HG03045 (cell line): ENCODE measurements around the gene MPHOSPH6.
A peak's percentile ranks its signal among the peaks of the same experiment; 100 is the strongest.
"Not testable (repeated sequence)": the region's sequence is repeated elsewhere in the genome, so short reads cannot be mapped to it uniquely, and the experiment has no call there.

Experiments used
- ATAC-seq: cut with Tn5 transposase; IDR thresholded peaks from one replicate; pipeline ENCODE4 v1.9.1; 2021; ENCODE audit warnings: mild to moderate bottlenecking, moderate library complexity; ENCODE audit not compliant: unreplicated experiment

Gene MPHOSPH6, protein sequence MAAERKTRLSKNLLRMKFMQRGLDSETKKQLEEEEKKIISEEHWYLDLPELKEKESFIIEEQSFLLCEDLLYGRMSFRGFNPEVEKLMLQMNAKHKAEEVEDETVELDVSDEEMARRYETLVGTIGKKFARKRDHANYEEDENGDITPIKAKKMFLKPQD

DNA sequence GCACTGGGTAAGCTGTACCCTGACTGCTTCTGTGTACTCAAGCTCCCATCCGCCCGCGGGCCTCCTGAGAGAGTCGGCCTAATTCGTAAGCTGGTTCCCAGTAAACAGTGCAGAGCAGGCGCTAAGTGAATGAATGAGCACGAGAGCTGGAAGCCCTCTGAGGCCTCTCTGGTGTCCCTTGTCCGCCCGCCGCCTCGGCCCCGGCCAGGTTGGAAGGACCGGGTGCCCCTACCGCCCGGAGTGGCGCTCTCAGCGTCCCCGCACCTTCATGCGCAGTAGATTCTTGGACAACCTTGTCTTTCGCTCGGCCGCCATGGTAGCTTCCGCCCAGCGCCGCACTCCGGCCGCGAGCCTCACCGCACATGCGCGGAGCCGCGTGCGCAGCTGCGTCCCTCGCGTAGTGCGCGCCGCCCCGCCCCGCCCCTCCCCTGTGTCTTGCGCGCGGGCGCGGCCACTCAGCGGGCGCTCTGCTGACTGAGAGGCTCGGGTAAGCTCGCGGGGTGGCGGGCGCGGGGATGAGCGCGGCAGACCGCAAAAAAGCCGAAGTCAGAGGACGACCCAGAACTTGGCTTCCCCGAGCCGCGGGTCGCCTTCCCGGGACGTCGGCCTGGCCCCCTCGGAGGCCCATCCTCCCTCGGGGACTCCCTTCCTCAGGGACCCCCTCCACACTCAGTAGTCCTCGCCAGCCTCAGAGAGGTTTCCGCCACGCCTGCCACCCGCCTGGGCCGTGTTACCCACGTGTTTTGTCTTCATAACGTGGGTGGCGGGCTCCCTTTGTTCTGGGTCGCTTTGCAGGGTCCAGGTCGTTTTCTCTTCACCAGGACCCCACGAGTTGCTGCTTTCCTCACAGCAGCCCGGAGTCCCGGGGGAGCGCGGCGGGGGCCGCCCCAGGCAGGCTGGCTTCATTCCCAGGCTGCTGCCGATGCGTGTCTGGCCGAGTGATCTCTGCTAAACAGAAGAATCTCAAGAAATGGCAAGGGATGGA lies at the start of gene MPHOSPH6:
Gene MPHOSPH6 (minus strand): TSS at position 364 of the 985 bp plus-strand sequence. CDS start 49 bp downstream, at position 315.
- ATAC-seq = peak; percentile 94

DNA sequence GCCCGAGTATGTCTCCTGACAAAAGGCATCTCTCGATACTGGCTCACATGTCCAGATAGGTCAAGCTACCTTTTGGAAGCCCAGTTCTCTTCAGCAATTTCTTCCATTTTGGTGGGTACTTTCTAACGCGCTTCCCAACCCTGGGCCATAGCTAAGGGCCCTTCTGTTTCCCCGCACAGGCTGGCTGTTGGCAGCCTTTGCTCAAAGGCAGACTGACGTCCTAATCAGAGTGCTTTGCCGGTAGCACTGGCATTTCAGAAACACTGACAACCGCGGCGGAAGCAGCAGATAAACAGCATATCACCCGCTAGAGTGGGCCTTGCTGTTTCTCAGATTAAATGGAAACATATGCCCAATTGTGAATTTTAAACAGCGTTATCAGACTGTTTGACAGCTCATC lies 49.3 kb upstream of the MPHOSPH6 start:
- ATAC-seq = no peak

DNA sequence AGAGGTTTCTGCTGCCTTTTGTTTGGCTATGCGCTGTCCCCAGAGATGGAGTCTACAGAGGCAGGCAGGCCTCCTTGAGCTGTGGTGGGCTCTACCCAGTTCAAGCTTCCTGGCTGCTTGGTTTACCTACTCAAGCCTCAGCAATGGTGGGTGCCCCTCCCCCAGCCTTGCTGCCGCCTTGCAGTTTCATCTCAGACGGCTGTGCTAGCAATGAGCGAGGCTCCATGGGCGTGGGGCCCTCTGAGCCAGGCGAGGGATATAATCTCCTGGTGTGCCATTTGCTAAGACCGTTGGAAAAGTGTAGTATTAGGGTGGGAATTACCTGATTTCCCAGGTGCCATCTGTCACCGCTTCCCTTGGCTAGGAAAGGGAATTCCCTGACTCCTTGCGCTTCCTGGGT lies 39.3 kb upstream of the MPHOSPH6 start:
- ATAC-seq = not testable (repeated sequence)

DNA sequence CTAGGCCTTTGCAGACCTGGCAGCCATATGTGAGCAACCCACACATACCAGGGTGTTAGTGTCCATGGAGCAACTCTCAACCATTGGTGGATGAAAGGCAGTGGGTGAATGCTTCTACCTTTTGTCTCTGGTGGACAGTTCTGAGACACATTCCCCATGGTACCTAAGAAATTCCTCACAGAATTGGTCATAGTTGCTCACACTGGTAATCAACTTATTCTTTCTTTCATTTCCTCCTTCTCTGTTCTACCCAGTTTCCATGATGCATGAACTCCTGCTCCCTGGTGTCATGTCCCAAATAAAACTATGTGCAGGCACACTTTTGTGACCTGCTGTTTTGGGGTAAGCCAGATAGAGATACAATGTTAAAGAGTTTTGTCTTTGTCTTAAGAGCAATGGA lies 33.2 kb upstream of the MPHOSPH6 start:
- no peak for ATAC-seq

DNA sequence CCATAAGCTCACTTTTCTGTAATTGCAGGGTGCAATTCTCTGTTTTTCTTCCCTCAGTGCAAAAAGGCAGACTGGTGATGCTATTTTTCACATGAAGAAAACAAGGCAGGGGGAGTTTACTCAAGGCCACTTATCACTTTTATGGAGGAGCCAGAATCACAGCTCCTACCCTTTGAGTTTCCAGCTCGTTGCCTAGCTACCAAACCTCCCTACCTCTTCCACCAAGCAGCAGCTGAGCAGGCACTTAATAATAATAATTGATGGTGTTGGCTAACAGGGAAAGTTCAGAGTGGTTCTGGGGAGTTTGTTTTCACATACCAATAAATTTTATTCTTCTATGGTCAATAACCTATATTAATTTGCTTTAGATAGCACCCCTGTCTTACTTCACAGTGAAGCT lies 31.9 kb upstream of the MPHOSPH6 start:
- ATAC-seq = no peak

DNA sequence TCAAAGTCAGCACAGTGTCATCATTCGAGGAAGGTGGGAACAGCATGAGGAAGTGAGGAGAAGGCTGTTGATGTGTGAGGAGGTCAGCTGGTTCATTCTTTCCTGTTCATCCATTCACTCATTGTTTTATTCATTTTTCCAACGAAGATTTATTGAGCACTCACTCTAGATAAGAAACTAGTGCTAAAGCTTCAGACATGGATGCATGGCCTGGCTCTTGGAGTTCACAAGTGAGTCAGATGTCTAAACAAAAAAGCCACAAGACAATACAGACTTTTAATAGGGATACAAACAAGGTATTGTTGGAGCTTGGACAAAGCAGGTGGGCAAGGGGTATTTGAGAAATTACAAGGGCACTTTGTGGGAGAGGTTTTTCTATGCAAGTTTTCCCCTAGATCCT lies 31.3 kb upstream of the MPHOSPH6 start:
- no peak for ATAC-seq

DNA sequence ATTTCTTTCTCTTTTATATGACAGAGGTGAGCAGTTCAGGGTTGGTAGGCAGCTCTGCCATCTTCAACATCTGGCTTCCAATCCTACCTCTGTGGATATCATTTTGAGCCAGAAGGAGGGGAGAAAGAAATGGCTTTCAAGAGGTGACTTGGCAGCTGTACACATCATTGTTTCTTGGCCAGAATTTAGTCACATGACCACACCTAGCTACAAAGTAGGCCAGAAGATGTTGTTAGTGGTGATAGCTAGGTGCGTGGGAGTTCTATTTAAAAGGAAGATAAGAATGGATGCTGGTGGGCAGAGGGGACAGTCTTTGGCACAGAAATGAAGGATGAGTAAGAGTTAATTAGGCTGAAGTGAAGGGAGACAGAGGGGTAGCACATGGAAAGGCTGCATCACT lies 29.2 kb upstream of the MPHOSPH6 start:
- no peak for ATAC-seq

DNA sequence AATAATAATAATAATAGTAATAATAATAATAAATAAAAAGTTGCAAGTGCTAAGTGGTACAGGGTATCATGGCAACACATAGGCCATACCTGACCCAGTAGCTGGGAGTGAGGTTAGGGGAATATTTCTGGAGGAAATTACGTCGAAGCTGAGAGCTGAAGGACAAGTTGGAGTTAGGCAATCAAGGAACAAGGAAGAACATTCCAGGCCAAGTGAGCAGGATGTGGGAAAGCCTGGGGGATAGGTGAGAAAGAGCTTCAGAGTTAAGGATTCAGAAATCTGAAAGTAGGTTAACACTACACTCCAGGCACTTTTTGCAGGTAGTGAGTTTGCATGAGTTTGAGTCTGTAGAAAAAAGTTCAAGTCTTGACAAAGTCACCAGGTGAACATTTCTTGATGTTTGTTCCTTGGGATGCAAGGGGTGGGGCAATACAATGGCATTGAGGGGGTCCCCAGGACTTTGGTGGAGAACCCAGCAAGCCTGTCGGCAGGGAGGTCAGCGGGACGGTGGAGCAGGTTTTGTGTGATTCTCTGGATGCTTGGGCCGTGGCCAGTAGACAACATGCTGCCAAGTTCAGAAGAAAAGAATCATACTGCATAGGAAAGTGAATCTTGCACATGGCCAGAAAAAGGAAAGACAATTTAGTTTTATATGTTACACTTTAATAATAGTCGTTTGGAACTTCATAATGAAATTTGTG lies 27.7 kb upstream of the MPHOSPH6 start:
- no peak for ATAC-seq

DNA sequence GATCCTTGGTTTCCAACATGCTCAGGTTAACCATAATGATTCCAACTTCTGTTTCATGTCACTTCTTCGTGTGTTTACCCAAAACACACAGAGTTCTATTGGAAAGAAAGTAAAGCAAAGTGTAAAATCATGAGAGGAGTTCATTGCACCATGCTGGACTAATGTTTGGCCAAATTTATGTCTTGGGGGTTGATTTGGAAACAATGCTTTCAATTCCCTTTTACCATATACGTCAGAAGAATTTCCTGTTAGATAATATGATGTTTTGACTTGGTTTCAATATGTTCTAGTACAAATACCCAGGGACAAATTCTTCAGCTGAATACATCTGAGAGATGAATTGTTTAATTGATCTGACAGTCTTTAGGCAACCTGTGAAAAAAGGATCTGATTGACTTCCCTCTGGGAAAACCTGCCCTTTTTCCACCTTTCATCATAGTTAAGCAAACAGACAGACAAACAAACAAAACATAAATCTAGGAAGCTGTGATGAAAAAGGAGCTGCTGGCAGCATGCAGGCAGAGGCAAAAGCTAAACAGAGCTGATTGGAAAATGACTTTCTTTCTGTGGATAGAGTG lies 26.0 kb upstream of the MPHOSPH6 start:
- ATAC-seq = no peak

DNA sequence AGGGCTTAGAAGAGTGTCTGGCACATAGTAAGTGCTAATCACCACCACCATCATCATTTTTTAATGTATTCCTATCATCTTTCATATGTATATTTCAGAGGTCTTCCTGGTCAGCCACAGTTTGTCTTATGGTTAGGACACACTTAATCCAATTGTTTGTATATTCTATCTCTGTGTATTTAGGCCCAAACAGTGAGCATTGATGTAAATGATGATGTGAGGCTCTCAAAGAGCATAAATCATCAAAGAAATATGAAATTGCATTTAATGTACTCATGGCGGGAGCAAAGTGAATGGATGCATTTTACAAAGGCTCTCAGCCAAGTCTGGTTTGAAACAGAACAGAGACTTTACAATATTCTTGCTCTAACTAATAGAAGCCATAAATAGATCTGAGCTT lies 24.1 kb upstream of the MPHOSPH6 start:
- no peak for ATAC-seq

DNA sequence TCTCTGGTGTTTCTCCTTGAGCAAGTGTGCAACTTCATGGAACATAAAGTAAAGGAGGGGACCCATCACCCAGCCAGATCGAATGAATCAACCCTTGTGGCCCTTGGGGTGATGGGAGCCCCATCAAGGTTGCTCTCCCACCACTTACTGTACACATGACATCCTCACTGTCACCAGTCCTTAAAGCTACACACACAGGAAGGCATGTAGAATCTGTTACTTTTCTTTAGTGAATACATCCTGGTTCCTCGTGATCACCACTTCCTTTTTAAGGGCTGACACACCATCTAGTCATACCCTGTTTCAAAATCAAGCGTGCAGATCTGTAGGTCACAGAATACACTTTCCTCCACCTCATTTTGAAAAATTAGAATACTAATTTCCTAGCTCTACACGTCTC lies 22.6 kb upstream of the MPHOSPH6 start:
- no peak for ATAC-seq

DNA sequence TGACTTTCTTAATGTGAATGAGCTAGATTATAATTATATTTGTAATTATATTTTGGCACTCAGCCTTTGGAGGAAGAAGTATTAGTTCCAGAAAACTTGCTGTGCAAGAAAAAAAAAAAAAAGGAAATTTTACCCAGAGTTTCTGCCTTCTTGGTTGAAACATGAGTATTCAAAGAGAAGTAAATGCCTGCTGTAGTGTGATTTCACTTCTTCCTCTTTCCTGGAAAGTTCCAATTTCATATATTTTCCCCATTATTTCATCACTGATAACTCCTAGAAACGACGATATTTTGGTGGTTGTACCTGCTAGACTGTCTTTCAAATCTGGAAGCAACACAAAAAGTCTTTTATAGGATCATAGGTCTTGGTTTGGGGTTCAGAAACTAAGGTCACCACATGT lies 20.4 kb upstream of the MPHOSPH6 start:
- no peak for ATAC-seq

DNA sequence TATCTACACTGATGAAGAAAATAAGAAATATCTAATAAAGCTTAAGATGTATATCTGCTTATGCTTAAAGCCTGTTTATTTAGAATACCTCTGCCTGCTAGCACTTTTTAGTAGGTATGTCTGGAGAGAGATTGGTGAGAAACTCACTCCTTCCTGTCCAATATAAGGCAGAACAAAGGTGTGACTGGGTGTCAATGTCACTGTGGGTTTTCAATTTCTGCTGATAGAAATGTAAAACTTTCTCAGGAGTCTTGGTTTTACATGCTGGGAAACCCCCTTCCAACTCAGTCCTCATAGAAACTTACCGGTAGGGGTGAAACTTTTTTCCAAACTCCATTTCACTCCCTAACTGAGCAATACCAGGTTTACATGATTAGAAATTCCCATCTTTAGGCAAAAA lies 17.8 kb upstream of the MPHOSPH6 start:
- ATAC-seq = no peak

DNA sequence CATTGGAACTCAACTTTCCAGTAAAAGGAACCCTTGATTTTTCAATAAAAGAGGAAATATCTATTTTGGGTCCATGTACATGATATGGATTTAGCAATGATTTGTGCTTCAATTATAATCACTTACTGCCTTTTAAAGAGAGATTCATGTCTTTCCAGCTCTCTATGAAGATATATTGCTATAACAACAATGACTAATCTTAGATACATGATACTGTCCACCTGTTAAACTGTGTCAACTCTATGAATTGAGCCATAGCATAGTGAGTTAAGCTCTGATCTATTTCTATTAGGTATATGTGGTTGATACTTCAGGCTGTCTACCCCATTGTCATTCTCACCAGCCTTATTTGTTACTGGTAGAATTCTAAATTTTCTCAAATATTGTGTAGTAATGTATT lies 15.0 kb upstream of the MPHOSPH6 start:
- ATAC-seq = no peak

DNA sequence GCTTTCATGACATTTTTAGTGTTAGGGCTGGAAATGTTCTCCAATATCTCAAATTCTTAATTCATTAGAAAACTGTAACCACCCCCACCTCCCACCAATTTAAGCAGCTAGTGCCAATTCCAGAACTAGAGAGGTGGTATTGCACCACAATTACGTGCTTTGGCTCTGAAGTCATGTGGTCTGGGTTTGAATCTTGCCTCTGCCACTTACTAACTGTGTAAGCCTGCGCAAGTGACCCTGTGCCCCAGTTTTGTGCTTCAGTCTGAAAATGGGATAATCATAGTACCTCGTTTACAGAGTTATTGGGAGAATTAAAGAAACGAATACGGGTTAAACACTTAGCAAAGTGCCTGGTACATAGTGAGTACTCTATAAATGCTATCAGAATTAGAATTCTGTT lies 14.2 kb upstream of the MPHOSPH6 start:
- no peak for ATAC-seq

DNA sequence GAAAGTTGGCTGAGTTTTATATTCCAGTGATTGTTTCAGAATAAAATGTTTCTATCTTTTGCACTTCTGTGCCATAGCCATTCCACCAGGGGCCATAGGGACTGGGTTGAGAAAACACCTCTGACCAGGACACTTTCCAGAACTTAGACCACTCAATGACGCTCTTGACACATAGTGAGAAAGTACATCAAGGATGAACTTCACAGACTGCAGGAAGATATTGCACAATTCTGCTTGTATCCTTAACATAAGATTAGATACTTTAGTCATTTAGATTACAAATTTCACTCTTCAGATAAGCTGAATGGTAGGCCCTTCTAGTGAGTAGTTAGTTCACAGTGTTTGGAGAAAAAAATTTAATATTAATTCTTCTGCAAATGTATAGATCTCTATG lies 13.0 kb upstream of the MPHOSPH6 start:
- no peak for ATAC-seq

DNA sequence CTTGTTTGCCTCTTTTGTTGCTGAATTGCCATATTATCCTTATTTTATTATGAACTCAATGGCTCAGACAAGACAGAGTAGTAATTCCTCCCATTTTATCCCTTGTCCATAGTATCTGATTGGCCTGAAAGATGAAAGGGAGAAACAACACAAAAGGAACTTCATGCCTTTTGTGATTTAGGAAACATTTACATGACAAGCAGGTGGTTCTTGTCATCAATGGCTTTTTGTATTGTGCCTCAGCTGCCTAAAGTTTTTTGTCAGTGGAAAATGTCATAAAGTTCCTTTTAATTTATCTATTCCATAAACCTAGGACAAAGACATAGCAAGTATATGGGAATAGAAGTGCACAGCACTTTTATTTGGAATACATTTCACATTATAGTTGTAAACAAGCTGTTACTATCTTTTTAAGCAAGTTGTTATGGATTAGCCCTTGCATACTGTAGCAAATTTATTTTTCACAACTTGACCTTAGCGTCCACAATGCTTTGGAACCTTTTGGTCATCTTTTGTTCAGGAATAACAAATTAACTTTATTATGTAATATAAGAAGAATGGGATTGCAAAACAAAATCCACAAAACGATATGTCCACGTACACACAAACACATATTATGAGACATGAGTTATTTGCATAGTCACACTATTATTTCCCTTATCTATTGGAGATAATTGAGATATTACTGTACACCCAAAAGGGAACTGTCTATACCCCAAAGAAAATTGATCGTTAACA lies 12.4 kb upstream of the MPHOSPH6 start:
- no peak for ATAC-seq

DNA sequence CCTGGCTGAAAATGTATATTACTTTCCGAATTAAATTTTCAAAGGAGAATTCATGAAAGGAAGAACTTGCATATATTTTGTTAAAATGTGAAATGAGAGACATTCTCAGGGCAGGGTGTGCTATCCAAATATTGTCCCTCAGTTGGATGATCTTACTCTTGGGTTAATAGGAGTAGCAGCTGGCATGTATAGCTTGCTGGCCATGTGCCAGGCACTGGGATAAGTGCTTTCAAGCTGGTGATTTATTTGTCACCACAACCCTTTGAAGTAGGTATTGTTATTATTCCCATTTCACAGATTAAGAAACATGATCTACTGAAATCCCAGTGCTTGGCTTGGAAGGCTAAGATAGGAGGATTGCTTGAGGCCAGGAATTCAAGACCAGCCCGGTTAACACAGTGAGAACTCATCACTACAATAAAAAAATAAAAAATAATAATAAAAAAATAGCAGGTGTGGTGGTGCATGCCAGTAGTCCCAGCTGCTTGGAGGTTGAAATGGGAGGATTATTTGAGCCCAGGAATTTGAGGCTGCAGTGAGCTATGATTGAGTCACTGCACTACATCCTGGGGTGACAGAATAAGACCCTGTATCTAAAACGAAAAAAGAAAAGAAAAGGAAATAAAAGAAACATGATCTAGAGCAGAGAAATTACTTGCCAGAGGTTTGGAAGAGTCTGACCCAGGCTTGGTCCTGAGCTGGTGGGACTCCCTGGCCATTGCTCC lies 11.6 kb upstream of the MPHOSPH6 start:
- no peak for ATAC-seq

DNA sequence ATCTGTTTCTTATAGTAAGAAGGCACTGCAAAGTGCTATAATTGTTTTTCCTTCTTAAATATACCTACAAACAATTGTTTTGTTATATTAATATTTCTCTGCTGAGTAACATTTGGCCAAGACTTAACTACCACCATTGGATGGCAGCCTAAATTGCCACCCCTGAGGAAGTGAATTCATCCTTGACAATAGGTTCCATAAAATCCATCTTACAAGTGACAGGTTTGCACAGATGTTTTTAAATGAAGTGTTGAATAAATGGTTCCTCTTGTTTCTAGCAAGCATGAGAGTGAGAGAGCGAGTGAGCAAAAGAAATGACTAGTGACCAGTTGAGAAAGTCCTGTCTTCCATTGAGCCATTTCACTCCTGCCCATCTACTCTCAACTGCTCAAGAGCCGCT lies 8.3 kb upstream of the MPHOSPH6 start:
- ATAC-seq = no peak

DNA sequence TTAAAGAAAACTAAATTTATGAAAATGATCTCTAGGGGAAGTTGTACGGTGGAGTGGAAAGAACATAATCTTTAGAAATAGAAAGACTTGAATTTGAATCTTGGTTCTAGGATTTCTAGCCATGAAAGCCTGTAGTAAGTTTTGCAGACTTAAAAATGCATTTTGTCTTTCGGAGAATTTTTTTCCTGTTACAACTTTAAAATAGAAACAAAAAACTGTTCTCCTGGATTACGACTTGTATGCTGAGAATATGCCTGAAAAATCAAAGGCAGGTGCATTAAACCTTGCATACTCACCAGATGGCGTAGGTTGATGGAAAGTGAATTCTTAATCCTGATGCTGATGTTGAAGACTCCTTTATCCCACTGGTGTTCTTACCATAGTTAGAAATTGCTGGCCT lies 7.5 kb upstream of the MPHOSPH6 start:
- no peak for ATAC-seq
